ENCODE results near the gene ABCB10. TPM values are rescaled to one million over a fixed set of nuclear protein-coding genes. Genes with fewer than 3 reads are reported as not detected.
A peak's percentile ranks its signal among the peaks of the same experiment; 100 is the strongest.
"Not testable (repeated sequence)": the region's sequence is repeated elsewhere in the genome, so short reads cannot be mapped to it uniquely, and the experiment has no call there.

The ABCB10 gene
- polyA plus RNA-seq, 2 of the 4 experiments (the other 2 are of a cell fraction), result 13.9 to 16.3 TPM

GRCh38 chr1:229478852-229479251, 79.7 kb downstream of the ABCB10 start:
- Histone ChIP-seq H3K27ac (no peak overlapping the region), H3K9me3 (no peaks in the 10 kb centered on the region), H3K4me2 (no peak overlapping the region), H3K4me1 (no peaks in the 10 kb centered on the region), H3K4me3 (no peak overlapping the region)
- FAIRE-seq (no peak), ATAC-seq (no peak), DNase-seq (ENCODE audit: low read depth in 1 of 2, low spot score in 1 of 2) (no peak)
- 71% methylated on average over 1 of the region's 1 CpG for WGBS (ENCODE audit: missing lambda C conversion rate)
- ChIA-PET POLR2A (no interaction called here), CTCF (interaction anchor here (2.0 to 4.0 kb wide), 2 partner anchors 9 to 814 kb away, joined by 7 to 17 read pairs; no protein-coding TSS in a partner anchor)
- no peak for TF ChIP-seq JUNB (IDR thresholded peaks at IDR 0.05)
- TF ChIP-seq CEBPB (IDR thresholded peaks at IDR 0.05), result no peak
- TF ChIP-seq CHD4 (IDR thresholded peaks at IDR 0.05; ENCODE audit: borderline replicate concordance), result no peak
- TF ChIP-seq HDAC2 (IDR thresholded peaks at IDR 0.05), result no peak
- TF ChIP-seq TFCP2L1 (CRISPR knock-in tag; IDR thresholded peaks at IDR 0.05), result no peak
- TF ChIP-seq RAD21 (conservative IDR thresholded peaks at IDR 0.05 in 1 of 2, IDR thresholded peaks at IDR 0.05 in 1 of 2), result no peak
- TF ChIP-seq, protein P1, sequence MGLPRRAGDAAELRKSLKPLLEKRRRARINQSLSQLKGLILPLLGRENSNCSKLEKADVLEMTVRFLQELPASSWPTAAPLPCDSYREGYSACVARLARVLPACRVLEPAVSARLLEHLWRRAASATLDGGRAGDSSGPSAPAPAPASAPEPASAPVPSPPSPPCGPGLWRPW (IDR thresholded peaks at IDR 0.05), result no peak

GRCh38 chr1:229475859-229476258, 82.6 kb downstream of the ABCB10 start:
- H3K9me3 ChIP-seq; DNase-seq (ENCODE audit: low read depth in 1 of 2, low spot score in 1 of 2); H3K4me1 ChIP-seq; H3K27ac ChIP-seq; ATAC-seq; H3K4me3 ChIP-seq; H3K4me2 ChIP-seq; FAIRE-seq: not testable (repeated sequence)
- CTCF ChIA-PET, result interaction anchor here (0.7 to 3.4 kb wide), 3 partner anchors 8 to 732 kb away, joined by 3 to 36 read pairs (median 4); no protein-coding TSS in a partner anchor
- WGBS (ENCODE audit: missing lambda C conversion rate), result 86% methylated on average over 13 of the region's 13 CpGs
- POLR2A ChIA-PET, result interaction anchor here (0.7 kb wide), 1 partner anchor 26 kb away, joined by 4 read pairs; no protein-coding TSS in a partner anchor
- TF ChIP-seq CEBPB (IDR thresholded peaks at IDR 0.05), result peak; percentile 8 to 53; a peak in 1 of 4 replicates

- POLR2A ChIA-PET, result no interaction called here
Observed at GRCh38 chr1:229474509-229474908, 84.0 kb downstream of the ABCB10 start.

More at GRCh38 chr1:229474509-229474908, 84.0 kb downstream of the ABCB10 start:
- no peak for ATAC-seq
- Histone ChIP-seq H3K4me2 (no peak overlapping the region), H3K4me3 (no peak overlapping the region), H3K4me1 (no peaks in the 10 kb centered on the region), H3K27ac (no peak overlapping the region), H3K9me3 (no peaks in the 10 kb centered on the region)
- 93% methylated on average over 2 of the region's 2 CpGs for whole genome bisulfite sequencing (ENCODE audit: missing lambda C conversion rate)
- TF ChIP-seq EP300 (IDR thresholded peaks at IDR 0.05), result no peak
- no peak for TF ChIP-seq USF2 (IDR thresholded peaks at IDR 0.05)
- TF ChIP-seq ZSCAN20 (CRISPR knock-in tag; IDR thresholded peaks at IDR 0.05), result no peak
- TF ChIP-seq TP53 (CRISPR knock-in tag; IDR thresholded peaks at IDR 0.05), result no peak
- TF ChIP-seq, protein P2, sequence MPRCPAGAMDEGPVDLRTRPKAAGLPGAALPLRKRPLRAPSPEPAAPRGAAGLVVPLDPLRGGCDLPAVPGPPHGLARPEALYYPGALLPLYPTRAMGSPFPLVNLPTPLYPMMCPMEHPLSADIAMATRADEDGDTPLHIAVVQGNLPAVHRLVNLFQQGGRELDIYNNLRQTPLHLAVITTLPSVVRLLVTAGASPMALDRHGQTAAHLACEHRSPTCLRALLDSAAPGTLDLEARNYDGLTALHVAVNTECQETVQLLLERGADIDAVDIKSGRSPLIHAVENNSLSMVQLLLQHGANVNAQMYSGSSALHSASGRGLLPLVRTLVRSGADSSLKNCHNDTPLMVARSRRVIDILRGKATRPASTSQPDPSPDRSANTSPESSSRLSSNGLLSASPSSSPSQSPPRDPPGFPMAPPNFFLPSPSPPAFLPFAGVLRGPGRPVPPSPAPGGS (IDR thresholded peaks at IDR 0.05), result no peak
- TF ChIP-seq GATA3 (IDR thresholded peaks at IDR 0.05; ENCODE audit: borderline replicate concordance), result no peak
- no peak for TF ChIP-seq POLR2A (IDR thresholded peaks at IDR 0.05; ENCODE audit: low read length)
- no peak for TF ChIP-seq CTCF (IDR thresholded peaks at IDR 0.05)
- no peak for TF ChIP-seq ZC3H11A (IDR thresholded peaks at IDR 0.05)
- no peak for TF ChIP-seq HOXB5 (CRISPR knock-in tag; IDR thresholded peaks at IDR 0.05)
- no peak for TF ChIP-seq CHD4 (IDR thresholded peaks at IDR 0.05; ENCODE audit: borderline replicate concordance)
- CTCF ChIA-PET, result interaction anchor here (1.3 to 3.4 kb wide), 3 partner anchors 23 to 810 kb away, joined by 3 to 36 read pairs (median 5); no protein-coding TSS in a partner anchor
- DNase-seq (ENCODE audit: low read depth in 1 of 2, low spot score in 1 of 2), result no peak
- FAIRE-seq, result no peak

Measured in A549 (cell line).